ENCODE data around the gene PLEKHG3. TPM values are rescaled to one million over a fixed set of nuclear protein-coding genes. Genes with fewer than 3 reads are reported as not detected.

PLEKHG3 gene
- total RNA-seq, 1 donor from 2014 or later, result 6.2 TPM

DNA sequence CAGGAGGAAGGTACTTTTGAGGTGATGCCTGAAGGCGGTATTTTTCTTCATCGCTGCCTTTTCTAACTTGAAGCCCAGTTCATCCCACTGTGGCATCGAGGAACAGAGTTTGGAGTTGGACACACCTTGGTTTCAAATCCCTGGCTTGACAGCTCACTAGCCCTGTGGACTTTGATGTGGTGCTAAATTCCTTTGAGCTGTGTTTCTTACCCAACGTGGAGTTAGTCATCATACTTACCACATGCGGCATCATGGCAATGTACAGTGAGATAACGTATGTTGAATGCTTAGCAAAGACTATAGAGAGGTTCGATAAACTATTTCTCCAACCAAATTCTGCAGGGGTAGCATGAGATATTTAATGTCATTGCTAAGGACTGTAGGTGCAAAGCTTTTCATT is 3.4 kb downstream of the PLEKHG3 start:
- no peak for DNase-seq

DNA sequence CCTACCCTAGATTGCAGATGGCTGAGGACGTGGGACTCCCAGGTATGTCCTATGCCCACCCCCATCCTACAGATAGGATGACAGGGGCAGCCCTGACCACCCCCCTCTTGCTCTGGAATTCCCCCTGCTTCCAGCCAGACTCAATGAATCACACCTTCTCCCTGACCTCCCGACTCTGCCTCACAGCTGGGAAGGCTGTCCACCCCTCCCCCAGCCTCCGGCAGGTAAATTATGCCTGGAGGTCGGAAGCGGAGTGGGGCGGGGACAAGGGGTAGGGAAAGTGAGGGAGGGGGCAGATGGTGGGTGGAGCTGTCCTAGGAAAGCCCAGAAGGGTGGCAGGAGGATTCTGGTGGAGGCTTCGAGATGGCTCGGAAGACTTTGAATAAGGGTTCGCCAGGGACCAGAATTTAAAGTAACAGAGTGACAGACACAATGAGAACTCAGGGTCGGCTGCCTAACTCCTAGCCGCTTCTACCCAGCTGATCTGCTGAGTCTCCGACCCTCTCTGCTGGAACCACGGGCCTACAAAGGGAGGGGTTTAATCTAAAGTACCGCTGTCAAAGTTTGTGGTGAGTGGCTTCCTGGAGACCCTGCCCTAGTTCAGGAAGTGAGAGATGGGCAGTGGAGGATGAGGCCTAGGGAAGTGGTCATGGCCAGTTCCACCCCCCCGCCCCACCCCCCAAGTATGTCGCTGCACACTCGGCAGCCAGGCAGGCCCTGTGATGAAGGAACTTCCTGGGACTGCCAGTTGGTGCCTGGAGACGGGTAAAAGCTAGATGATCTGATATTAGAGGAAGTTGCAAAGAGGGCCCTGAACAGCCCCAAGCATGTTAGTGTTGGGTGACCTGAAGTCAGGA is 4.2 kb downstream of the PLEKHG3 start:
- no peak for DNase-seq

GRCh38 chr14:64709126-64709525 is 4.9 kb downstream of the PLEKHG3 start:
- DNase-seq, result no peak

DNA sequence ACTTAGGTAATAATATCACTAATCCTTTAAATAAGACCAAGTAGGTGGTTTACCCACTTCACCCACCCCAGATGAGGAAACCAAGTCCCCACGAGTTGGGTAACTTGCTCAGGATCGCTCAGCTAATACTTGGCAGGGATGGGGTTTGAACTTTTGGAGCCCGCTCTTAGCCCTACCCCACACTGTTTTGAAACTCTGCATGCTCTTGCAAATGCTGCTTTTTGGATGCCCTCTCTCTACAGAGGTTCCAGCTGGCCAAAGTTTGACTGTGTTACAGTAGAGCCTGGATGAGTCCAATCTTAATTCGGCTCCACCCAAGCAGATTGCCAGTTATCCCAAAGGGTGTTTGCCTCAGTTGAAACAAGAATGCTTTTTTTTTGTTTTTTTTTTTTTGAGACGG is 6.8 kb downstream of the PLEKHG3 start:
- no peak for DNase-seq

DNA sequence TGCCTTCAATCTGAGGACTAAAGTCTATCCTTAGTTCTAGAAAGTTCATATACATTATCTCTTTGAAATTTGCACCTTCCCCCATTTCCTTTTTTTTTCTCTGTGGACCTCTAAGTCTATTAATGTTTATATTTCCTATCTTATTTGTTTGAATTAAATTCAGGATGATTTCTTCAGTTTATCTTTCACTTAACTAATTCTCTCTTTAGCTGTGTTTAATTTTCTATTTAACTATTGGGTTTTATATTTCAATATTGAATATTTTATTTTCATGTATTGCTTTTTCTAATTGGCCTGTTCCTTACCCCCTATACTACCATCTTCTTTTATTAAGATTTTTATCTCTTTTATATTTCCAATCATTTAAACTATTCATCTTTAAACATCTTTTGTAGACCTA is 9.5 kb downstream of the PLEKHG3 start:
- DNase-seq, result no peak

GRCh38 chr14:64714432-64715025 is 10.3 kb downstream of the PLEKHG3 start:
- no peak for DNase-seq

GRCh38 chr14:64715146-64715627 is 11.0 kb downstream of the PLEKHG3 start:
- DNase-seq, result no peak

DNA sequence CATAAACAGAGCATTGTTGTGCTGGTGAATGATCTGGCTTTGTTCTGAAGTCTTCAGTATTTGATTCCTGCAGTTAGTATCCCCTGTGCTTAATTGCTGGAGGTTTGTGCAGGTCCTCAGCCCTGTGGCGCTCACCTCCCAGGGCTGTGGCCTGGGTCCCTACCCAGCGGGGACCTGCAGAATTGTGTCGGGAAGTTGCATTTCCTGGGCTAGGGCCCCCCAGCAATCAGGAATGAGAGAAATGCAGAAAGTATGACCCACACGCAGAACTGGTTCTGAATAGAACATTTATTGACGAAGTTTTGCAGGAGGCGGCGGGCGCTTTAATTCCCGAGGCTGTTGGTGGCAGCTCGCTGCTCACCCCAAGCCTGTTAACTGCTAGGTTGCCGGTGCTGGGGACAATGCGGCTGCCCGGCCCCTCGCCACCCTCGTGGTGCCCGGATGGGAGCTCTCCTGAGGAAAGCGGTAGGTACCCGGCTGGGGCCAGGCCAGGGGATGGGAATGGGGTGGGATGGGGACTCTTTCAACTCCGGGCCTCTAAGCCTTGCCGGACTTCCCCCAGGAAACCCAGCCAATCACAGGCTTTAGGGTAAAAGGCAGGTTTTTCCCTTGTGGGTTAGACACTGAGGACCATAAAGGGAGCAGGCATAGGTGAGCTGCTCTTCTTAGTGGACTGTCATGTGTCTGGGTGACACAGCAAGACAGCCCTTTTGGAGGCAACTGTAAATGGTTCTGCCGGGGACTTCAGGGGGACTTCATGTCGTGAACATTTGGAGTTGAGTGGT is 11.6 kb downstream of the PLEKHG3 start:
- peak; percentile 32 for DNase-seq

DNA sequence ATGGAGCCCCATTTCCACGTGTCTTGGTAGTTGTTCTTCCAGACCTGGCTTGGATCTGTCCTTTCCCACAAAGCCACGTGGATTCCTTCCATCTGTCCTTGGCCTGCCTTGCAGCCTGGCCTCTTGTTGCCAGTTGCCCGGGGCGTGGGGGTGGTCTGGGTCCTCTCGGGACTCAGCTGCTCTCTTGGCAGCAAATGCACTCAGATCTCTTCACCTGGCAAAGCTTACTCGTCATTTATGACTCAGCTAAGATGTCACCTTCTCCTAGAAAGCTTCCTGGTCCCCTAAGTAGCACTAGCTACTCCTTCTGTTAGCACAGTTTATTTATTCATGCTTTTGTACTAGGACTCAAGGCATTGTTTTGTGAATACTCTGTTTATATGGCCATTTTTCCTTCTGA is 13.6 kb downstream of the PLEKHG3 start:
- no peak for DNase-seq

DNA sequence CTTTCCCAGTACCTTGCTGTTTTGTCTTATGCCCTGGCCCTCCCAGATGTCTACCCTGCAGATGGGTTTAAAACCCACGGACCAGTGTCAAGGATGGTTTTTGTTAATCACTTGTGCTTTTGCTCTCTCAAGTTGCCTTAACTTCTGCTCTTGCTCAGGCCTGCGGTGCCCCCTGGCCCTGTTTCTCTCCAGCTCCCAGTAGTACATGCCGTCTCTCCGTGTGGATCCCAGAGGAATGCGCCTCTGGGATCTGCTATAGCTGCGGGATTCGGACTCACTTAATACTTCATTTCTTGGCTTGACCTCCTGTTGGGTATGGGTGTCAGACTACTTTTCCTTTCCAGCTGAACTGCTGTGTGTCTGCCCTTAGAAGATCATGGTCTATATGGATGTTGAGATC is 14.5 kb downstream of the PLEKHG3 start:
- no peak for DNase-seq

GRCh38 chr14:64719601-64720000 is 15.4 kb downstream of the PLEKHG3 start:
- no peak for DNase-seq

GRCh38 chr14:64720131-64720576 is 15.9 kb downstream of the PLEKHG3 start:
- DNase-seq, result no peak

DNA sequence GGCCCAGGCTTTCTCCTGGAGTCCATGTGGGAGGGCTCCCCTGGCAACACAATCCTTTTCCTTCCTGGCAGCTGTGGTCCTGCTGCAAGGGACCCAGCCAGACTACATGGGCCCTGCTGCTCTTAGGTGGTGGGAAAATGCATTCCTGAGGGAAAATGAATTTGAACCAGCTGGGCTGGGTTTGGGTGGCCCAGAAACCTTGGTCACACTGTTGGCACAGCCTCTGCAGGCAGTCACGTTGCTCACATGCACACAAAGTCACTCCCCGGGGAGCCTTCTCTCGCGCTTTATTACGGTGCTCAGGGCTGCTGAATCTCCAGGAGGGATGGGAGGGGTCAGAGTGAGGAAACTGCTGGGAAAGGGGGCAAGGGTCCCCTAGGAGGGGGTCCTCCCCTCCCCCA is 17.2 kb downstream of the PLEKHG3 start:
- no peak for DNase-seq

DNA sequence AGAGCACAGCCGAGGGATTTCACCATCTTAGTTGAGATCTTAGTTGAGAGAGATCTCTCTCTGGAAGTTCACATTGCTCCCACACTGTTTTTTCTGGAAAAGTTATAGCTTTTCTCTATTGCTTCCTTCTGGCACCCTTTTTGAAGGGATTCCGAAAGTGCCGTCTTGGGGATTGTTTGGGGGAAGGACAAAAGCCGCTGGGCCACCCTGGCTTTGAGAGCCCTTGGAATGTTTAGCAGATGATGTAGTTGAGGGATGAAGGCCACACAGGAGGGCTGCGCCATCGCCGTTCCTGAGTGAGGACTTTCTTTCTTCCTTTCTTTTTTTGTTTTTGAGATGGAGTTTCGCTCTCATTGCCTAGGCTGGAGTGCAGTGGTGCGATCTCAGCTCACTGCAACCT is 17.7 kb downstream of the PLEKHG3 start:
- no peak for DNase-seq

DNA sequence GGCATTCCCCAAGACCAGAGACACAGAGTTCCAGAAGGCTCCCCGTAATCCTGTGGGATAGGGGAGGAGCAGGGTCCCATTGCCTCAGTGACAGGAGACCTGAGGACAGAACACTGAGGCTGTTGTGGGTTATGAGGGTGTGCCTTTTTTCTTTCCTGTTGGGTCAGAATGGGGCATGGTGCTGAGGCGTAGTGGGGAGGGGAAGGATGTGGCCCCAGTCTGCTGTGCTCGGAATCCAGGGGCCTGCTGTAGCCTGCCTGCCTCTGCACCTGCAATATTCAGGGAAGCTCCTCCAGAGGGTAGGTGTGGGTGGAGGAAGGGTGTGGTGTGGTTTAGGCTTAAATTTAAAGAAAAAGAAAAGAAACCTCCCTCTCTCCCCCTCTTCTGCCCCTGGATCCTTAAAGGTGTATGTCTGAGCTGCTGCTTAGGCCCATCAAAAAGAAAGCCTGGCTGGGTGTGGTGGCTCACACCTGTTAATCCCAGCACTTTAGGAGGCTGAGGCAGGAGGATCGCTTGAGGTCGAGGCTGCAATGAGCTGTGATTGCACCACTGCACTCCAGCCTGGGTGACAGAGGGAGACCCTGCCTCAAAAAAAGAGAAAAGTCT is 18.7 kb downstream of the PLEKHG3 start:
- no peak for DNase-seq

- DNase-seq, result no peak
Observed at GRCh38 chr14:64723691-64724577, 19.7 kb downstream of the PLEKHG3 start.

GRCh38 chr14:64724578-64724930 is 20.3 kb downstream of the PLEKHG3 start:
- no peak for DNase-seq

- DNase-seq, result no peak
Observed at GRCh38 chr14:64725261-64725815, 21.1 kb downstream of the PLEKHG3 start.

DNA sequence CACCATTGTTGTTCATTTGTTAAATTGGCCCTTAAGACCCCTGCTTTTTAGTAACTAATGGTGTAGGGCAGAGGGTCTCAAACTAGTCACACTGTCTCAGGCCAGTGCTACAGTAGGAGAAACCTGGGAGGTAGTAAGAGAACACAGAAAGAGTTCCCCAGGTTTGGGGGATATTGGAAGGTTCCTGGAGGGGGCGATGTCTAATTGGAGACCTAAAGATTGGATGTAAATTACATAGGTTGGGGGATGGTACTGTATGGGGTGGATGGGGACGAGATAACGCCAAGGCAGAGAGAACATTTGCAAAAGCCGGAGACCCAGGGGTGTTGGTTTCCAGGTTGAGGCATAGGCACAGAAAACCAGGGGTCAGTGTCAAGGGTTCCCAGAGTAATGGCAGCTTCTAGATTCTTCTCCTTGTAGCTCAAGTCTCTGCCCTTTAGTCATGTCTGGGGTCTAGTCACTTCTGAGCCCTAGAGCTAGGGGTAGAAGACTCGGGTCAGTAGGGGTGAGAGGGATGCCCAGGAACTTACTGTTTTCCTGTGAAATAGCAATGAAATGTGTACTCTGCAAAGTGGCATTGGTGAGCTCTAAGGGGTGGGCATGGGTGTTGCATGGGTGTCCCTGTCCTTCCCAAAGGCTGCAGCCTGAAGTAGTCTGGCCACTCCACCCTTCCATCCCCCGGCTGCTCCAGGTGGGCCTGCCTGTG is 21.8 kb downstream of the PLEKHG3 start:
- no peak for DNase-seq

- no peak for DNase-seq
Observed at GRCh38 chr14:64726585-64726890, 22.3 kb downstream of the PLEKHG3 start.

GRCh38 chr14:64727551-64728071 is 23.4 kb downstream of the PLEKHG3 start:
- DNase-seq, result no peak

All from occipital lobe (tissue), 2 donors.